ENCODE results near the gene PTPN22.
A peak's percentile ranks its signal among the peaks of the same experiment; 100 is the strongest.

Gene PTPN22

DNA sequence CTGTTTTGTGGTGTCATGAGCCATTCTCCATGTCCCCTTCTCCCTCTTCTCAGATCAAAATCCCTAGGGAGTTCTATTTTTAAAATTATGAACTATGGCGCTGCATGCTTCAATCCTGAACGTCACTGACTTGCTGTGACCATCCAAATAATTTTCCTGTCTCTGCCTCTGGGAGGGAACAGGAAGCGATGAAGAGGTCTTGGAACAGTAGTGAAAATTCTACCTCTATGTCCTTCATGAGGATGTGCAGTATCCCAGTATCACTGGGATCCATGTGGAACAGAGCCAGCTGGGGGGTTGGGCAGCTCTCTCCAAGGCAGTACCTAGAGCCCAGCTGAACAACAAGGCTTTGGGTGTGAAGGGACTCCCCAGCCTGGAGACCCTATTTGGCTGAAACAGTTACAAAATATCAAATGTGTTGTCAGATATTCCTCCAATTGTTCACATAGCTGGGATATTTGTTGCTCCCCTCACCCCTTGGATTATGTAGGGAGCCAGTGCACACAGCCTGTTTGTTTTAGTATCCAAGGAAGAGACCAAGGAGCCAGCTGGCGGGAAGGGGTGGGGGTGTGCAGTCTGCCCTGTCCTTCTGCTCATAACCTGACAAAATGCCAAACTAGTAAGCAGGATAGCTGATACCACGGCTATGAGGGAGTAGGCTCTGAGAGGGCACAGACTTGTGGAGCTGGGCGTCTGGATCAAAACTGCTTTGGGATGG is 41.2 kb upstream of the PTPN22 start:
- in situ Hi-C loops (cut with MboI; ENCODE audit: low sequenced_read_pairs, unreplicated experiment): no loop called here
- no peak for DNase-seq (ENCODE audit: low spot score)
- TF ChIP-seq, protein P1, sequence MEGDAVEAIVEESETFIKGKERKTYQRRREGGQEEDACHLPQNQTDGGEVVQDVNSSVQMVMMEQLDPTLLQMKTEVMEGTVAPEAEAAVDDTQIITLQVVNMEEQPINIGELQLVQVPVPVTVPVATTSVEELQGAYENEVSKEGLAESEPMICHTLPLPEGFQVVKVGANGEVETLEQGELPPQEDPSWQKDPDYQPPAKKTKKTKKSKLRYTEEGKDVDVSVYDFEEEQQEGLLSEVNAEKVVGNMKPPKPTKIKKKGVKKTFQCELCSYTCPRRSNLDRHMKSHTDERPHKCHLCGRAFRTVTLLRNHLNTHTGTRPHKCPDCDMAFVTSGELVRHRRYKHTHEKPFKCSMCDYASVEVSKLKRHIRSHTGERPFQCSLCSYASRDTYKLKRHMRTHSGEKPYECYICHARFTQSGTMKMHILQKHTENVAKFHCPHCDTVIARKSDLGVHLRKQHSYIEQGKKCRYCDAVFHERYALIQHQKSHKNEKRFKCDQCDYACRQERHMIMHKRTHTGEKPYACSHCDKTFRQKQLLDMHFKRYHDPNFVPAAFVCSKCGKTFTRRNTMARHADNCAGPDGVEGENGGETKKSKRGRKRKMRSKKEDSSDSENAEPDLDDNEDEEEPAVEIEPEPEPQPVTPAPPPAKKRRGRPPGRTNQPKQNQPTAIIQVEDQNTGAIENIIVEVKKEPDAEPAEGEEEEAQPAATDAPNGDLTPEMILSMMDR (IDR thresholded peaks at IDR 0.05; ENCODE audit: borderline replicate concordance, control extremely low read depth, extremely low read depth, insufficient read depth, missing control alignments): no peak

DNA sequence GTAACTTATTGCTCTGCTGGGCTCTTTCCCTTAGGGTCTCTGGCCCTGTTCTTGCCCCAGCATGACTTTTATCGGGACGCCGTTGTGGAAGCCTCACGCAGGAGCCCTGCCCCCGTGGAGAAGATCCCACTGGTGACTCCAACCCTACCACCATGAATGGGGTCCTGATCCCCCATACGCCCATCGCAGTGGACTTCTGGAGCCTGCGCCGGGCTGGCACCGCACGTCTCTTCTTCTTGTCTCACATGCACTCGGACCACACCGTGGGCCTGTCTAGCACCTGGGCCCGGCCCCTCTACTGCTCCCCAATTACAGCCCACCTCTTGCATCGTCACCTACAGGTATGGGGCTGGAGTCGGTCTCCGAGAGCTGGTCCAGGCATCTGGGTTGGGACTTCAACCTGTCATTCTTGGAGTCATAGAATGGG is 33.9 kb upstream of the PTPN22 start:
- DNase-seq (ENCODE audit: low spot score): peak; percentile 50
- in situ Hi-C loops (cut with MboI; ENCODE audit: low sequenced_read_pairs, unreplicated experiment): loop anchor here (10.0 kb wide), 1 partner anchor 71 kb away; no protein-coding TSS in a partner anchor
- TF ChIP-seq, protein P1 (IDR thresholded peaks at IDR 0.05; ENCODE audit: borderline replicate concordance, control extremely low read depth, extremely low read depth, insufficient read depth, missing control alignments): no peak

DNA sequence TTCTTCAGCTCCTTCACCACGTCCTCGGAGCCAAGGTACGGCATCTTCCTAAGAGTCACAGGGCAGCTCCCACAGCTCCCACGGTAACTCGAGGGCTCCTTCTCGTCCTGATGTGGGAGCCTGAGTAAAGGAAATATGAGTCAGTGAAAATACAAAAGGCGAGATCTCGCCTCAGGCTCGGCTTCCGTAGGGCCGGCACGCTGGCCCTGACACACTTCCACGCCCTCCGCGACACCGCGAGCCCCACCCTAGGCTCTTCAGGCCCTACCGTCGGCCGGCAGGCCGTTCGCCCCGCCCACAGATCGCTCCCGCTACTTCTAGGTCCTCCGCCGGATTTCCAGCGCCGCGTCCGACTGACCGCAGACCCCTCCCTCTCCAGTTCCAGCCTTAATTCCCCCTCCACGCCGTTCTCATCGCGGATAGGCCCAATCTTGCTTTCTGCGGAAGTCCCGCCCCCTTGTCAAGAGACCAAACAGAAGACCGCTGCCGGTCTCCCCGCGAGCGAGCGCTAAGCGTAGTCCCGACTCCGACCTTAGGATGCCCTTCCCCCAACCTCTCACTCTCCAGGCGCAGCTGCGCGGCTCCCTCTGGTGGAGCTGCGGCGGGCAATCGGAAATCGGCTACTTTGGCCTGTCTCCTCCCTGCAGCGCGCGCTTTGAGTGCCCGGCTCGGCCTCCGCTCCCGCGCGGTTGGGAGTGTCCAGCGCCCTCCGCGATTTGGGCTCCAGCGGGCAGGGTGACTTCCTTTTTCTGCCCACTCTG is 33.3 kb upstream of the PTPN22 start, which contains the start of the genes AP4B1 and DCLRE1B:
Gene AP4B1 (minus strand): TSS at position 126 of the 761 bp plus-strand sequence. CDS start 82 bp downstream, at position 44.
Gene DCLRE1B (plus strand): TSS at position 653 of the 761 bp plus-strand sequence. CDS start 261 bp downstream, outside the sequence.
- TF ChIP-seq, protein P1 (IDR thresholded peaks at IDR 0.05; ENCODE audit: borderline replicate concordance, control extremely low read depth, extremely low read depth, insufficient read depth, missing control alignments): peak; percentile 79
- peak; percentile 97 for DNase-seq (ENCODE audit: low spot score)
- in situ Hi-C loops (cut with MboI; ENCODE audit: low sequenced_read_pairs, unreplicated experiment): loop anchor here (10.0 kb wide), 1 partner anchor 70 kb away; no protein-coding TSS in a partner anchor

DNA sequence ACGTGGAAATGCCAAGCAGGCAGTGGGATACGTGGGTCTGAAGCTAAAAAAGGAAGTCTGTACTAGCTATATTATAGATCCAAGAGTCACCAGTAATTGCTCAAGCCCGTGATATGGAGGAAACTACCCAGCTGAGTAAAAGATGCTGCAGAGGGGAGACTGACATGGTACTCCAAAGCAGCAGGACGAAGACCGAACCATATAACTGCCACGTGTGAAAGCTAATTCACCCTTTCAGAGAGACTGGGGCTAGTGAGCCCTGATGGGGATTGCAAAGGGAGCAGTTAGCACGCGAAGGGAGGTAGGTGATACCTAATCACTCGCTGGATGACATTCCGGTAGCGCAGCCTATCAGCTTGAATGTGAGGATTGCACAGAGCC is 32.8 kb upstream of the PTPN22 start:
- DNase-seq (ENCODE audit: low spot score): peak; percentile 49
- in situ Hi-C loops (cut with MboI; ENCODE audit: low sequenced_read_pairs, unreplicated experiment): loop anchor here (10.0 kb wide), 1 partner anchor 69 kb away; no protein-coding TSS in a partner anchor
- TF ChIP-seq, protein P1 (IDR thresholded peaks at IDR 0.05; ENCODE audit: borderline replicate concordance, control extremely low read depth, extremely low read depth, insufficient read depth, missing control alignments): no peak

DNA sequence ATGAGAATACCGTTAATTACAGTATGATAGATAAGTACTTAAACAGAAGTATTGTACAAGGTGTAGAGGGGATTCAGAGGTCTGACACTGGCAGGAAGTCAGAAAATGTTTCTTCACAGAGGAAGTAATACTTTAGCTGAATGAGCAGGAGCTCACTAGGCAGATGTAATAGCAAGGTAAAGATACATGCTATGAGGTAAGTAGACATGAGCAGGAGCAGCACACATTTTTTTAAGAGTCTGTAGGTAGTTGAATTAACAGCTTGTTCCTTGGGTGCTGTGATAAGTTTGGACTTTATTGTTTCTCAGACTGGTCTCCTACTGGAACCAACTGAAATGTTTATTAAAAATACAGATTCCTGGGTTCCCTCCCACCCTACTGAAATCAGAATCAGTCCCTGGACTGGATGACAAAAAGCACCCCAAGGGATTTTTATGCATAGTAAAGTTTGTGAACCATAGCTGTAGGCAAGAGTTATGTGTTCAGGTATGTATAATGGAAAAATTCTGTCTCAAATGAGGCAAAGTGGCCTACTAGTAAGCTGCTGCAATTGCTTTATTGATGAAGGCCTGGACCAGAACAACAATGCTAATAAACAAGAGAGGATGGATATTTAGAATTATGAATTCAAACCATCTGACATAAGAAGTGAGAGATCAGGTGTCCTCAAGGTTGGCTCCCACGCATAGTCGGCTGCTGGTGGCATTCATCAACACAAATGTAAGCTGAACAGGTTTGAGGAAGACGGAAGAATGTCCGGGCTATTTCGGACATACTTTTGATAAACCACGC is 32.2 kb upstream of the PTPN22 start:
- in situ Hi-C loops (cut with MboI; ENCODE audit: low sequenced_read_pairs, unreplicated experiment): loop anchor here (10.0 kb wide), 1 partner anchor 69 kb away; no protein-coding TSS in a partner anchor
- DNase-seq (ENCODE audit: low spot score): no peak
- TF ChIP-seq, protein P1 (IDR thresholded peaks at IDR 0.05; ENCODE audit: borderline replicate concordance, control extremely low read depth, extremely low read depth, insufficient read depth, missing control alignments): no peak

DNA sequence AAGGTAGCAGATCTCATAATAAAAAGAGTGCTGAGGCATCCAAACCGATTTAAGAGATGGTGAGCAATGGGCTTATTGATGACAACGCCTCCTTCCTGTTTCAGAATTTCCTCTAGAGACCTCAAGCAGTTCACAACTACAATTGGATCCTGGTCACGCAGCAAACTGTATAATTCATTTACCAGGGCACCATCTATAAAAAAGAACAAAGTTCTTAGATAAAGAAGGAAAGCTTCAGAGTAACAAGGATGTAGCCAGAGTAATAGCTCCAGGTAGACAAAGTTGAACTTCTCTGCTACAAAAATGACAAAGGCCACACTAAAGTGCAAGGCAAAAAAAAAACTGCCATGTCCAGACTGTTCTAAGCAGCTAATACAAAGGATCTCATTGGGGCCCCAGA is 29.7 kb upstream of the PTPN22 start:
- DNase-seq (ENCODE audit: low spot score): no peak
- TF ChIP-seq, protein P1 (IDR thresholded peaks at IDR 0.05; ENCODE audit: borderline replicate concordance, control extremely low read depth, extremely low read depth, insufficient read depth, missing control alignments): no peak
- in situ Hi-C loops (cut with MboI; ENCODE audit: low sequenced_read_pairs, unreplicated experiment): loop anchor here (10.0 kb wide), 1 partner anchor 66 kb away; no protein-coding TSS in a partner anchor
